ENCODE data around the gene NR1I3. TPM values are rescaled to one million over a fixed set of nuclear protein-coding genes. Genes with fewer than 3 reads are reported as not detected.

The NR1I3 gene
- total and polyA plus RNA-seq, 2 donors (not counting 1 experiment from before 2014, with no cell fraction given) = not detected

- Histone ChIP-seq H3K36me3 (replicated peaks in 1 of 2; ENCODE audit: control extremely low read depth in 1 of 2, control insufficient read depth in 1 of 2, extremely low read depth in 1 of 2, insufficient read depth in 2 of 2, low read length in 1 of 2) (peaks cover 1 to 18% of the 10 kb centered on the region in 2 experiments), H3K27me3 (replicated peaks in 1 of 4; ENCODE audit: control extremely low read depth in 1 of 4, control insufficient read depth in 3 of 4, insufficient read depth in 4 of 4, low read length in 3 of 4) (peaks cover 0 to 24% (median 23%) of the 10 kb centered on the region in 4 experiments), H4K20me1 (ENCODE audit: control insufficient read depth, insufficient read depth, low read length, poor library complexity, severe bottlenecking) (no peaks in the 10 kb centered on the region), H3K9ac (ENCODE audit: low read length) (peak overlapping the region; percentile 71), H3K4me2 (replicated peaks; ENCODE audit: low read depth, low read length, poor library complexity, severe bottlenecking) (peak overlapping the region; percentile 84), H3K27ac (ENCODE audit: low read length in 2 of 2) (no peak overlapping the region), H3K4me3 (ENCODE audit: control extremely low read depth in 1 of 5, extremely low read depth in 1 of 5, insufficient read depth in 1 of 5, low read depth in 2 of 5, low read length in 4 of 5) (peak overlapping the region in 4 of 5 experiments; percentile 71 to 93 (median 80)), H3K4me1 (ENCODE audit: control insufficient read depth in 2 of 2, insufficient read depth in 2 of 2, low read length in 2 of 2) (peaks cover 22 to 29% of the 10 kb centered on the region in 2 donors), H3K79me2 (ENCODE audit: control insufficient read depth, insufficient read depth, low read length) (peaks cover 7% of the 10 kb centered on the region), H3K9me3 (ENCODE audit: control extremely low read depth in 1 of 3, control insufficient read depth in 2 of 3, insufficient read depth in 1 of 3, low read length in 2 of 3) (no peaks in the 10 kb centered on the region), H2AFZ (ENCODE audit: insufficient read depth, low read depth, low read length, poor library complexity, severe bottlenecking) (peak overlapping the region; percentile 87)
- peaks cover 23% of the 10 kb centered on the region for H3K27me3 Mint-ChIP-seq
- DNase-seq (no peak), ATAC-seq (ENCODE audit: low read depth) (no peak)
- TF ChIP-seq CTCF (IDR thresholded peaks at IDR 0.05) (no peak), EZH2 (IDR thresholded peaks at IDR 0.05; ENCODE audit: borderline replicate concordance, insufficient read depth, low read depth, low read length, poor library complexity, severe bottlenecking) (no peak)
- H3K27ac Mint-ChIP-seq = no peak overlapping the region
- WGBS (ENCODE audit: insufficient coverage) = 86% methylated on average over 2 of the region's 3 CpGs
- intact Hi-C loops (cut with micrococcal nuclease) = loop anchor here (1.0 to 5.0 kb wide), 7 partner anchors 34 to 514 kb away; partner anchors contain the start of genes CFAP126 and SDHC
- H3K4me3 Mint-ChIP-seq = peak overlapping the region; percentile 99
- H3K4me1 Mint-ChIP-seq = peaks cover 31% of the 10 kb centered on the region
- H3K9me3 Mint-ChIP-seq (ENCODE audit: insufficient read depth) = no peaks in the 10 kb centered on the region
- ChIA-PET CTCF (interaction anchor here (0.7 to 10.0 kb wide), 21 partner anchors 9 to 179 kb away, joined by 3 to 104 read pairs (median 9); partner anchors contain the start of genes CFAP126, FCER1G, NDUFS2 and NR1I3), POLR2A (interaction anchor here (1.4 to 2.9 kb wide), 2 partner anchors 25 to 87 kb away, joined by 6 to 21 read pairs; partner anchors contain the start of genes NDUFS2 and SDHC)
These were observed 11.2 kb downstream of the NR1I3 start for GRCh38 chr1:161226759-161227158.

- Mint-ChIP-seq H3K27me3 (peaks cover 24% of the 10 kb centered on the region), H3K4me1 (peaks cover 31% of the 10 kb centered on the region), H3K9me3 (ENCODE audit: insufficient read depth) (no peaks in the 10 kb centered on the region), H3K4me3 (peak overlapping the region; percentile 99), H3K27ac (no peak overlapping the region)
- TF ChIP-seq CTCF (IDR thresholded peaks at IDR 0.05) (no peak), EZH2 (IDR thresholded peaks at IDR 0.05; ENCODE audit: borderline replicate concordance, insufficient read depth, low read depth, low read length, poor library complexity, severe bottlenecking) (no peak)
- Histone ChIP-seq H3K27ac (ENCODE audit: low read length in 2 of 2) (peak overlapping the region in 1 of 2 donors; percentile 5), H3K36me3 (replicated peaks in 1 of 2; ENCODE audit: control extremely low read depth in 1 of 2, control insufficient read depth in 1 of 2, extremely low read depth in 1 of 2, insufficient read depth in 2 of 2, low read length in 1 of 2) (peaks cover 1 to 18% of the 10 kb centered on the region in 2 experiments), H3K4me1 (ENCODE audit: control insufficient read depth in 2 of 2, insufficient read depth in 2 of 2, low read length in 2 of 2) (peaks cover 22 to 29% of the 10 kb centered on the region in 2 donors), H3K27me3 (replicated peaks in 1 of 4; ENCODE audit: control extremely low read depth in 1 of 4, control insufficient read depth in 3 of 4, insufficient read depth in 4 of 4, low read length in 3 of 4) (peaks cover 0 to 26% (median 24%) of the 10 kb centered on the region in 4 experiments), H3K4me3 (ENCODE audit: control extremely low read depth in 1 of 5, extremely low read depth in 1 of 5, insufficient read depth in 1 of 5, low read depth in 2 of 5, low read length in 4 of 5) (peak overlapping the region; percentile 32 to 93 (median 79)), H3K4me2 (replicated peaks; ENCODE audit: low read depth, low read length, poor library complexity, severe bottlenecking) (peak overlapping the region; percentile 84), H4K20me1 (ENCODE audit: control insufficient read depth, insufficient read depth, low read length, poor library complexity, severe bottlenecking) (no peaks in the 10 kb centered on the region), H3K9ac (ENCODE audit: low read length) (peak overlapping the region; percentile 71), H3K9me3 (ENCODE audit: control extremely low read depth in 1 of 3, control insufficient read depth in 2 of 3, insufficient read depth in 1 of 3, low read length in 2 of 3) (no peaks in the 10 kb centered on the region), H3K79me2 (ENCODE audit: control insufficient read depth, insufficient read depth, low read length) (peaks cover 7% of the 10 kb centered on the region), H2AFZ (ENCODE audit: insufficient read depth, low read depth, low read length, poor library complexity, severe bottlenecking) (peak overlapping the region; percentile 87)
- ChIA-PET POLR2A (interaction anchor here (0.6 to 2.9 kb wide), 9 partner anchors 25 to 164 kb away, joined by 3 to 21 read pairs (median 6); partner anchors contain the start of genes B4GALT3, NDUFS2, PPOX and SDHC), CTCF (interaction anchor here (0.7 to 10.0 kb wide), 29 partner anchors 9 to 488 kb away, joined by 3 to 104 read pairs (median 7); partner anchors contain the start of genes ARHGAP30, CFAP126, FCER1G and NDUFS2)
- DNase-seq = peak; percentile 30
- ATAC-seq (ENCODE audit: low read depth) = no peak
- WGBS (ENCODE audit: insufficient coverage) = 12% methylated on average over 13 of the region's 15 CpGs
- intact Hi-C loops (cut with micrococcal nuclease) = loop anchor here (2.0 to 5.0 kb wide), 5 partner anchors 34 to 514 kb away; partner anchors contain the start of gene SDHC
These were observed 11.7 kb downstream of the NR1I3 start for GRCh38 chr1:161226320-161226711.
